Common myeloid progenitor, CD34-positive (primary cell): ENCODE measurements around the gene ARHGEF19.
"Not testable (repeated sequence)": the region's sequence is repeated elsewhere in the genome, so short reads cannot be mapped to it uniquely, and the experiment has no call there.

ENCODE experiments used
- CTCF ChIA-PET: fragments of 350-600 bp; sonication (Branson Sonifier 250); formaldehyde crosslinking; loops from one replicate; lab custom pipeline; 2021; ENCODE audit warnings: antibody characterized with exemption; lab: Charles Lee
- POLR2A ChIA-PET: fragments of 350-600 bp; sonication (Branson Sonifier 250); formaldehyde crosslinking; loops from one replicate; lab custom pipeline; 2021; ENCODE audit warnings: antibody characterized with exemption; lab: Charles Lee
- DNase-seq, 3 donors: peaks; one replicate each; pipeline versions ENCODE4 v3.0.0 to v3.0.0-alpha.2; 2013
- H3K27ac ChIP-seq, 2 experiments: 1 replicate in 1 of 2; 2 replicates in 1 of 2; pipeline ENCODE4 v1.7.0; 2013; ENCODE audit warnings: inconsistent platforms in 2 of 2, low read length in 2 of 2, mild to moderate bottlenecking in 2 of 2, low read depth in 1 of 2, moderate library complexity in 1 of 2; ENCODE audit not compliant: severe bottlenecking in 2 of 2, insufficient read depth in 1 of 2, poor library complexity in 1 of 2
- H3K27me3 ChIP-seq, 5 experiments: replicated peaks in 2 of 5; 1 replicate in 3 of 5; 2 replicates in 2 of 5; pipeline versions ENCODE4 v1.6.1 to v1.7.0; 2013; ENCODE audit warnings: low read length in 4 of 5, mild to moderate bottlenecking in 2 of 5, moderate library complexity in 2 of 5, inconsistent platforms in 1 of 5; ENCODE audit not compliant: insufficient read depth in 5 of 5, control insufficient read depth in 4 of 5
- H3K36me3 ChIP-seq, 4 experiments: 1 replicate in 2 of 4; 2 replicates in 2 of 4; pipeline versions ENCODE4 v1.6.1 to v1.7.0; 2013; ENCODE audit warnings: low read length in 3 of 4, control low read depth in 1 of 4, mild to moderate bottlenecking in 1 of 4; ENCODE audit not compliant: control insufficient read depth in 4 of 4, insufficient read depth in 4 of 4
- H3K4me1 ChIP-seq, 4 experiments: 1 replicate in 3 of 4; 2 replicates in 1 of 4; pipeline versions ENCODE4 v1.6.1 to v1.7.1; 2013; ENCODE audit warnings: low read length in 3 of 4, mild to moderate bottlenecking in 3 of 4, control low read depth in 1 of 4, inconsistent platforms in 1 of 4, moderate library complexity in 1 of 4; ENCODE audit not compliant: control insufficient read depth in 4 of 4, insufficient read depth in 4 of 4; ENCODE audit errors: control extremely low read depth in 1 of 4
- H3K4me3 ChIP-seq, 7 experiments: 1 replicate in 4 of 7; 2 replicates in 3 of 7; pipeline versions ENCODE4 v1.5.1 to v1.7.0; 2013; ENCODE audit warnings: mild to moderate bottlenecking in 7 of 7, low read length in 6 of 7, moderate library complexity in 6 of 7, inconsistent platforms in 2 of 7, low read depth in 2 of 7, control low read depth in 1 of 7; ENCODE audit not compliant: insufficient read depth in 4 of 7, control insufficient read depth in 1 of 7; ENCODE audit errors: extremely low read depth in 1 of 7
- H3K9me3 ChIP-seq, 5 experiments: 1 replicate in 4 of 5; 2 replicates in 1 of 5; pipeline versions ENCODE4 v1.6.1 to v1.7.1; 2013; ENCODE audit warnings: low read length in 4 of 5, mild to moderate bottlenecking in 2 of 5, inconsistent platforms in 1 of 5, low read depth in 1 of 5, moderate library complexity in 1 of 5; ENCODE audit not compliant: control insufficient read depth in 4 of 5, insufficient read depth in 2 of 5; ENCODE audit errors: control extremely low read depth in 1 of 5
- WGBS: methylation state at CpG from one replicate; pipeline ENCODE4 v1.1.5; 2013; ENCODE audit not compliant: insufficient coverage; 5-methylcytosine and 5-hydroxymethylcytosine counted together

ARHGEF19 gene

GRCh38 chr1:16217061-16217785 lies 4.8 kb upstream of the ARHGEF19 start:
- peak overlapping the region; percentile 8 to 77 (median 63) for H3K4me3 ChIP-seq
- peaks cover 6 to 20% (median 14%) of the 10 kb centered on the region in 4 experiments for H3K4me1 ChIP-seq
- DNase-seq, result peak; percentile 94 to 97 (median 96)
- no peaks in the 10 kb centered on the region for H3K36me3 ChIP-seq
- H3K9me3 ChIP-seq, result no peaks in the 10 kb centered on the region
- ChIA-PET POLR2A (interaction anchor here (0.6 to 1.7 kb wide), 3 partner anchors 10 to 13 kb away, joined by 3 to 6 read pairs (median 5); no protein-coding TSS in a partner anchor), CTCF (interaction anchor here (0.8 to 3.6 kb wide), 12 partner anchors 12 to 139 kb away, joined by 3 to 17 read pairs (median 4); partner anchors contain the start of genes CPLANE2 and FBXO42)
- H3K27ac ChIP-seq, result peak overlapping the region in 1 of 2 experiments; percentile 61
- H3K27me3 ChIP-seq, result peaks cover 0 to 9% (median 0%) of the 10 kb centered on the region in 5 experiments
- WGBS, result under 1% methylated on average over 34 of the region's 46 CpGs

DNA sequence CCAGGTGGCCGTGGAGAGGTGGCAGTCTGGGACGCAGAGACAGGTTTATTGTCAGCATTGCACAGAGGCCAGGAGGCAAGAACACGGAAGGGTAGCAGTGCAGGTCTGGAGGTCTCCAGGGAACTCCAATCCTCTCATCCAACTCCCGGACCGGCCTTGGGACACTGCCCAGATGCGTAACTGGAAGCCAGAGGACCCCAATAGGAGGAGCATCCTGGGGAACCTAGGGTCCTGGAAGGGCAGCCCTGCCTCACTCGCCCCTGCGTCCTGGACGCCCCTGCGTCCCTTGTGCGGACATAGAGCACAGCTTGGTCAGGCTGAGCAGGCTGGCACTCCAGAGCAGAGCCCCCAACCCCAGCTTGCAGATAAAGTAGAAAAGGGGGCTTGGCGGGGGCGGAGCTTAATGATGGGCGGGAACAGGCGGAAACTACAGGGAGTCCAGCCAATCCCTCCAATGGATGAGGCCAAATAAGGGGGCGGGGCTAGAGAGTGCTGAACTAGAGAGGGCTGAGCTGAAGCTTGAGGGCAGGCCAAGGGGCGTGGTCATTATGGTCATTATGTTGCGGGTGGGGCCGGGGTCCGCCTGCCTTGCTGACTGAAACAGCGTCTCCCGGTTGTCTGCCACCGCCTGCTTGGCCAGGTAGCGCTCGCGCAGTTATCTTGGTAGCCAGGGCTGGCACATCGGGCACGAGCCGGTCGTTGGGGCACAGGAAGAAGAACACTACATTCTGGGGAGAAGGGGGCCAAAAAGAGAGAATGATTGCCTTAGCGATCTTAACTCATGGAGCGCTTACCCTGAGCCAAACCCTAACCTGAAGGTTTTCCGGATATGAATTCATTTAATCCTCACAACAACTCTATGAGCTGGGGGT lies 3.7 kb upstream of the ARHGEF19 start:
- no peaks in the 10 kb centered on the region for H3K9me3 ChIP-seq
- H3K27me3 ChIP-seq, result peaks cover 0 to 11% (median 0%) of the 10 kb centered on the region in 5 experiments
- no peaks in the 10 kb centered on the region for H3K36me3 ChIP-seq
- 15% methylated on average over 26 of the region's 33 CpGs for WGBS
- H3K27ac ChIP-seq, result peak overlapping the region in 1 of 2 experiments; percentile 61
- peak; percentile 89 to 92 (median 92) for DNase-seq
- ChIA-PET CTCF (interaction anchor here (1.1 to 3.6 kb wide), 7 partner anchors 11 to 136 kb away, joined by 3 to 17 read pairs (median 4); partner anchors contain the start of gene FBXO42), POLR2A (interaction anchor here (1.6 to 1.7 kb wide), 2 partner anchors 9 to 12 kb away, joined by 5 to 6 read pairs; no protein-coding TSS in a partner anchor)
- peaks cover 6 to 20% (median 14%) of the 10 kb centered on the region in 4 experiments for H3K4me1 ChIP-seq
- H3K4me3 ChIP-seq, result peak overlapping the region in 6 of 7 experiments; percentile 54 to 77 (median 67)

GRCh38 chr1:16215240-16215639 lies 2.8 kb upstream of the ARHGEF19 start:
- POLR2A ChIA-PET, H3K36me3 ChIP-seq, CTCF ChIA-PET, H3K9me3 ChIP-seq, DNase-seq, H3K4me3 ChIP-seq, H3K27ac ChIP-seq: not testable (repeated sequence)
- peaks cover 6 to 20% (median 14%) of the 10 kb centered on the region in 4 experiments for H3K4me1 ChIP-seq
- H3K27me3 ChIP-seq, result peaks cover 0 to 11% (median 0%) of the 10 kb centered on the region in 5 experiments
- WGBS, result 95% methylated on average over 5 of the region's 14 CpGs

DNA sequence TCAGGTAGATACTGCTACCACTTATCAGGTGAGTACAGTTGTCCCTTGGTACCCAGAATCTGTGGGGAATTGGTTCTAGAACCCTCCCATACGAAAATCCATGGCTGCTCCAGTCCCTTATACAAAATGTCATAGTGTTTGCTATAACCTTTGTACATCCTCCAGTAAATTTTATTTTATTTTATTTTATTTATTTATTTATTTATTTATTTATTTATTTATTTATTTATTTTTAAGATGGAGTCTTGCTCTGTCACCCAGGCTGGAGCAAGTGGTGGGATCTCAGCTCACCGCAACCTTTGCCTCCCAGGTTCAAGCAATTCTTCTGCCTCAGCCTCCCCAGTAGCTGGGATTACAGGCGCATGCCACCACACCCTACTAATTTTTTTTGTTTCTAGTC lies 1.1 kb upstream of the ARHGEF19 start:
- H3K36me3 ChIP-seq, H3K4me3 ChIP-seq, DNase-seq, H3K9me3 ChIP-seq, POLR2A ChIA-PET, H3K27ac ChIP-seq, H3K27me3 ChIP-seq: not testable (repeated sequence)
- peaks cover 6 to 18% (median 14%) of the 10 kb centered on the region in 4 experiments for H3K4me1 ChIP-seq
- no CpG with 5 or more reads among the region's 3 CpGs for WGBS
- CTCF ChIA-PET, result interaction anchor here (1.5 kb wide), 2 partner anchors 9 to 23 kb away, joined by 3 to 5 read pairs; partner anchors contain the start of gene CPLANE2

DNA sequence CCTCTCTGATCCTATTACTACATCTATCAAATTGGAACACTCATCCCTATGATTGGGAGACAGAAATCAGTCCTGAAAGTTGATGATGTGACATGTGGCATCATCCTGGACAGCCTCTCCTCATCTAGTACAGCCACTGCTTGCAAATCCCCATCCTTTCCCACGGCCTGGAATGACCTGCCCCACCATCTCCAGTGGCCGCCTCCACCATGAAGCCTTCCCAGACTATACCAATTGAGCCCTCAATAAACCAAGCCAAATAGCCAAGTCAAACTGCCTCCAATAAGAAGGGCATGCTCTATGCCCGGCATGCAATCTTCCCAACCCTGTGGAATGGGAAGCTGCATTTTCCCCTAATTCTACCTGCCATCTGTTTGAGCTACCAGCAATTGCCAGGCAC lies 561 bp upstream of the ARHGEF19 start:
- no peak overlapping the region for H3K27ac ChIP-seq
- no peak for DNase-seq
- ChIA-PET CTCF (interaction anchor here (1.5 kb wide), 2 partner anchors 9 to 23 kb away, joined by 3 to 5 read pairs; partner anchors contain the start of gene CPLANE2), POLR2A (no interaction called here)
- WGBS, result 80% methylated on average over 1 of the region's 3 CpGs
- peaks cover 6 to 18% (median 14%) of the 10 kb centered on the region in 4 experiments for H3K4me1 ChIP-seq
- no peaks in the 10 kb centered on the region for H3K36me3 ChIP-seq
- peaks cover 0 to 9% (median 0%) of the 10 kb centered on the region in 5 experiments for H3K27me3 ChIP-seq
- H3K4me3 ChIP-seq, result no peak overlapping the region
- H3K9me3 ChIP-seq, result no peaks in the 10 kb centered on the region

- Histone ChIP-seq H3K4me1 (peaks cover 4 to 19% (median 16%) of the 10 kb centered on the region in 4 experiments), H3K9me3 (no peaks in the 10 kb centered on the region), H3K27me3 (peaks cover 0 to 9% (median 0%) of the 10 kb centered on the region in 5 experiments), H3K36me3 (no peaks in the 10 kb centered on the region), H3K27ac (no peak overlapping the region), H3K4me3 (no peak overlapping the region)
- 97% methylated on average over 5 of the region's 6 CpGs for WGBS
- ChIA-PET POLR2A (interaction anchor here (0.9 kb wide), 1 partner anchor 111 kb away, joined by 3 read pairs; no protein-coding TSS in a partner anchor), CTCF (interaction anchor here (1.7 kb wide), 1 partner anchor 24 kb away, joined by 5 read pairs; the partner anchor contains the start of gene CPLANE2)
- no peak for DNase-seq
Observed at GRCh38 chr1:16211824-16212223, 628 bp downstream of the ARHGEF19 start.
